Natural killer cell (primary cell): ENCODE measurements around the gene CEP83. TPM values are rescaled to one million over a fixed set of nuclear protein-coding genes. Genes with fewer than 3 reads are reported as not detected.
"Not testable (repeated sequence)": the region's sequence is repeated elsewhere in the genome, so short reads cannot be mapped to it uniquely, and the experiment has no call there.

Experiments
- ATAC-seq, 3 donors: fragments of 150-1000 bp in 2 of 3; fragments of 200-7000 bp in 1 of 3; cut with Tn5 transposase; 1 replicate in 1 of 3; 2 replicates in 2 of 3; pipeline ENCODE4 v1.10.0; 2021; ENCODE audit warnings: mild to moderate bottlenecking in 2 of 3, moderate library complexity in 2 of 3
- DNase-seq, 2 donors: peaks; one replicate each; pipeline versions ENCODE4 v3.0.0 to v3.0.0-alpha.2; 2013 to 2021; ENCODE audit warnings: mixed read lengths in 1 of 2
- H3K27ac ChIP-seq: one replicate; pipeline ENCODE4 v1.5.1; 2013; ENCODE audit warnings: mild to moderate bottlenecking, low read length
- H3K27me3 ChIP-seq: one replicate; pipeline ENCODE4 v1.6.1; 2013; ENCODE audit warnings: low read length; ENCODE audit not compliant: control insufficient read depth, insufficient read depth
- H3K36me3 ChIP-seq: one replicate; pipeline ENCODE4 v1.6.1; 2013; ENCODE audit warnings: low read length; ENCODE audit not compliant: control insufficient read depth, insufficient read depth
- H3K4me1 ChIP-seq: one replicate; pipeline ENCODE4 v1.6.1; 2013; ENCODE audit warnings: low read length; ENCODE audit not compliant: control insufficient read depth, insufficient read depth
- H3K4me3 ChIP-seq: one replicate; pipeline ENCODE4 v1.5.1; 2013; ENCODE audit warnings: low read length
- H3K9me3 ChIP-seq: one replicate; pipeline ENCODE4 v1.6.1; 2013; ENCODE audit warnings: low read length; ENCODE audit not compliant: control insufficient read depth, insufficient read depth
- H3K27ac Mint-ChIP-seq, 2 donors: one replicate each; pipeline ENCODE4 v1.8.0; 2022; ENCODE audit warnings: mild to moderate bottlenecking in 2 of 2, mixed read lengths in 2 of 2, moderate library complexity in 1 of 2
- H3K27me3 Mint-ChIP-seq, 2 donors: one replicate each; pipeline ENCODE4 v1.8.0; 2022; ENCODE audit warnings: low read depth in 2 of 2, mixed read lengths in 2 of 2
- H3K36me3 Mint-ChIP-seq: one replicate; pipeline ENCODE4 v1.8.0; 2022; ENCODE audit warnings: mixed read lengths
- H3K4me1 Mint-ChIP-seq, 2 donors: one replicate each; pipeline ENCODE4 v1.8.0; 2022; ENCODE audit warnings: mixed read lengths in 2 of 2
- H3K4me3 Mint-ChIP-seq: one replicate; pipeline ENCODE4 v1.8.0; 2022; ENCODE audit warnings: mild to moderate bottlenecking, moderate library complexity, mixed read lengths
- H3K9me3 Mint-ChIP-seq, 2 donors: one replicate each; pipeline ENCODE4 v1.8.0; 2022; ENCODE audit warnings: mixed read lengths in 2 of 2
- WGBS: methylation state at CpG from one replicate; pipeline ENCODE4 v1.1.7; 2013; ENCODE audit warnings: missing lambda C conversion rate; ENCODE audit not compliant: insufficient coverage; 5-methylcytosine and 5-hydroxymethylcytosine counted together
- intact Hi-C: fragments of 100-400 bp; cut with micrococcal nuclease; formaldehyde crosslinking; loops from one replicate; pipeline ENCODE4 v1.14.2; 2022
- total RNA-seq, 4 donors: library from RNA; stranded (reverse); fragments of 120-200 nt in 1 of 4; gene quantifications; one replicate each; pipeline versions ENCODE4 v1.2.3 to v1.2.4, GENCODE V29; 2013 to 2022
- TF ChIP-seq, protein P1 (sequence below): fragments of 200-600 bp; IDR thresholded peaks from one replicate; pipeline ENCODE4 v1.8.0; 2022; ENCODE audit warnings: antibody characterized with exemption

The CEP83 gene
- total RNA-seq, 3 donors from 2014 or later (not counting 1 experiment from before 2014, with no cell fraction given): 13.3 to 19.3 (median 15.2) TPM

DNA sequence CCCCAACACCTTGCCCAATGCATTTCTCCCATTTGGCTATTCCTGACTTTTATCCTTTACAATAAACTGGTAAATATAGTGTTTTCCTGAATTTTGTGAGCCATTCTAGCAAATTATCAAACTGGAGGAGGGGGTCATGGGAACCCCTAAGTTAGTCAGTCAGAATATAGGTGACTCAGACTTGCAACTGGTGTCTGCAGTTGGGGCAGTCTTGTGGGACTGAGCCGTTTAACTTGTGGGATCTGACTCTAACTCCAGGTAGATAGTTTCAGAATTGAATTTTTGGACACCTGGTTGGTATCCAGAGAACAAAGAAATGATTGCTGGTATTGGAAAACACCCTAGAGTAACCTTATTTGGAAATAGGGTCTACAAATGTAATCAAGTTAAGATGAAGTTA is 133.4 kb downstream of the CEP83 start:
- peaks cover 0 to 2% of the 10 kb centered on the region in 2 donors for H3K9me3 Mint-ChIP-seq
- H3K4me1 Mint-ChIP-seq: no peaks in the 10 kb centered on the region
- H3K4me3 Mint-ChIP-seq: no peak overlapping the region
- Histone ChIP-seq H3K9me3 (peaks cover 4% of the 10 kb centered on the region), H3K36me3 (peaks cover 13% of the 10 kb centered on the region), H3K4me1 (no peaks in the 10 kb centered on the region), H3K27ac (no peak overlapping the region), H3K4me3 (no peak overlapping the region), H3K27me3 (no peaks in the 10 kb centered on the region)
- H3K27ac Mint-ChIP-seq: no peak overlapping the region
- intact Hi-C loops: no loop called here
- H3K36me3 Mint-ChIP-seq: peaks cover 22% of the 10 kb centered on the region
- no peaks in the 10 kb centered on the region for H3K27me3 Mint-ChIP-seq
- no peak for DNase-seq
- TF ChIP-seq, protein P1, sequence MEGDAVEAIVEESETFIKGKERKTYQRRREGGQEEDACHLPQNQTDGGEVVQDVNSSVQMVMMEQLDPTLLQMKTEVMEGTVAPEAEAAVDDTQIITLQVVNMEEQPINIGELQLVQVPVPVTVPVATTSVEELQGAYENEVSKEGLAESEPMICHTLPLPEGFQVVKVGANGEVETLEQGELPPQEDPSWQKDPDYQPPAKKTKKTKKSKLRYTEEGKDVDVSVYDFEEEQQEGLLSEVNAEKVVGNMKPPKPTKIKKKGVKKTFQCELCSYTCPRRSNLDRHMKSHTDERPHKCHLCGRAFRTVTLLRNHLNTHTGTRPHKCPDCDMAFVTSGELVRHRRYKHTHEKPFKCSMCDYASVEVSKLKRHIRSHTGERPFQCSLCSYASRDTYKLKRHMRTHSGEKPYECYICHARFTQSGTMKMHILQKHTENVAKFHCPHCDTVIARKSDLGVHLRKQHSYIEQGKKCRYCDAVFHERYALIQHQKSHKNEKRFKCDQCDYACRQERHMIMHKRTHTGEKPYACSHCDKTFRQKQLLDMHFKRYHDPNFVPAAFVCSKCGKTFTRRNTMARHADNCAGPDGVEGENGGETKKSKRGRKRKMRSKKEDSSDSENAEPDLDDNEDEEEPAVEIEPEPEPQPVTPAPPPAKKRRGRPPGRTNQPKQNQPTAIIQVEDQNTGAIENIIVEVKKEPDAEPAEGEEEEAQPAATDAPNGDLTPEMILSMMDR: no peak
- 62% methylated on average over 1 of the region's 1 CpG for WGBS
- ATAC-seq: no peak

DNA sequence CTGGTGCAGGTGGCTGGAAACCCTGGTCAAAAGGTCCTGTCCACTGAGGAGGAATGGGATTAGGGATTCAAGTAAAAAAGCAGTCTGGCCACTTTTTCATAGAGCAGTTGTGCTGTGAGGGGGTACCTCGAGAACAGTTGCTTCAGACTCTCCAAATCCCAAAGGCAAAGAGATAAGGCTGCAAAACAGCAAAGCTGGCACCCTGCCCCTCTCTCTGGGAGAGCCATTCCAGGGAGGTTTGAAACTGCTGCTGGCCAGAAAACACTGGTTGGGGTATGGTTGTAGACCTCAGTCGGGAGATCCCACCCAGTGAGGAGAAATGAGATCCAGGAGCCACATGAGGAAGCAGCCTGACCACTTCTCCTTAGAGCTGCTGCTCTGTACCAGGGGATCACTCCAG is 137.3 kb downstream of the CEP83 start:
- H3K4me3 Mint-ChIP-seq: no peak overlapping the region
- H3K27ac ChIP-seq: no peak overlapping the region
- TF ChIP-seq, protein P1: no peak
- no peak overlapping the region for H3K27ac Mint-ChIP-seq
- H3K4me1 ChIP-seq: no peaks in the 10 kb centered on the region
- H3K9me3 ChIP-seq: peaks cover 11% of the 10 kb centered on the region
- H3K27me3 ChIP-seq: no peaks in the 10 kb centered on the region
- 94% methylated on average over 2 of the region's 2 CpGs for WGBS
- DNase-seq (no peak), ATAC-seq (no peak)
- peaks cover 10 to 16% of the 10 kb centered on the region in 2 donors for H3K9me3 Mint-ChIP-seq
- H3K36me3 Mint-ChIP-seq: peaks cover 46% of the 10 kb centered on the region
- H3K4me3 ChIP-seq: no peak overlapping the region
- no peaks in the 10 kb centered on the region for H3K27me3 Mint-ChIP-seq
- H3K36me3 ChIP-seq: peaks cover 7% of the 10 kb centered on the region
- no peaks in the 10 kb centered on the region for H3K4me1 Mint-ChIP-seq
- intact Hi-C loops: no loop called here

DNA sequence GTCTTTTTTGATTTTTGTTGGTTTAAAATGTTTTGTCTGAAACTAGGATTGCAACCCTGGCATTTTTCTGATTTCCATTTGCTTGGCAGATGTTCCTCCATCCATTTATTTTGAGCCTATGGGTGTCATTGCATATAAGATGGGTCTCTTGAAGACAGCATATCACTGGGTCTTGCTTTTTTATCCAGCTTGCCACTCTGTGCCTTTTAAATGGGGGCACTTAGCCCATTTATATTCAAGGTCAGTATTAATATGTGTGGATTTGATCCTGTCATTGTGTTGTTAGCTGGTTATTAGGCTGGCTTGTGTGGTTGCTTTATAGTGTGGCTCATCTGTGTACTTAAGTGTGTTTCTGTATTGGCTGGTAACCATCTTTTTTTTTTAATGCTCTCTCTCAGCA is 139.6 kb downstream of the CEP83 start:
- H3K4me3 Mint-ChIP-seq: no peak overlapping the region
- no peaks in the 10 kb centered on the region for H3K27me3 ChIP-seq
- no peak for ATAC-seq

DNA sequence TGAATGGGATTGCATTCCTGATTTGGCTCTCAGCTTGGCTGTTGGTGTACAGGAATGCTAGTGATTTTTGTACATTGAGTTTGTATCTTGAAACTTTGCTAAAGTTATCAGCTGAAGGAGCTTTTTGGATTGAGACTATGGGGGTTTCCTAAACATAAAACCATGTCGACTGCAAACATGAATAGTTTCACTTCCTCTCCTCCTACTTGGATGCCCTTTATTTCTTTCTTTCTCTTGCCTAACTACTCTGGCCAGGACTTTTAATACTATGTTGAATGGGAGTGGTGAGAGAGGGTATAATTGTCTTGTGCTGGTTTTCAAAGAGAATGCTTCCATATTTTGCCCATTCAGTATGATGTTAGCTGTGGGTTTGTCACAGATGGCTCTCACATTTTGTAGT is 141.5 kb downstream of the CEP83 start:
- H3K27ac ChIP-seq: no peak overlapping the region
- no peaks in the 10 kb centered on the region for H3K27me3 Mint-ChIP-seq
- no peaks in the 10 kb centered on the region for H3K4me1 ChIP-seq
- TF ChIP-seq, protein P1: no peak
- H3K4me3 Mint-ChIP-seq: no peak overlapping the region
- peaks cover 5% of the 10 kb centered on the region for H3K36me3 ChIP-seq
- H3K36me3 Mint-ChIP-seq: peaks cover 42% of the 10 kb centered on the region
- no peak overlapping the region for H3K27ac Mint-ChIP-seq
- ATAC-seq: no peak
- intact Hi-C loops: no loop called here
- H3K4me3 ChIP-seq: no peak overlapping the region
- H3K9me3 ChIP-seq: peaks cover 11% of the 10 kb centered on the region
- H3K9me3 Mint-ChIP-seq: peaks cover 12 to 16% of the 10 kb centered on the region in 2 donors
- H3K27me3 ChIP-seq: no peaks in the 10 kb centered on the region
- no peaks in the 10 kb centered on the region for H3K4me1 Mint-ChIP-seq
- DNase-seq: no peak
- 17% methylated on average over 1 of the region's 1 CpG for WGBS

More for the DNA sequence above, 139.6 kb downstream of the CEP83 start:
- H3K27ac Mint-ChIP-seq: no peak overlapping the region
- H3K4me1 ChIP-seq: no peaks in the 10 kb centered on the region
- no peaks in the 10 kb centered on the region for H3K4me1 Mint-ChIP-seq
- TF ChIP-seq, protein P1: no peak
- H3K27ac ChIP-seq: no peak overlapping the region
- H3K27me3 Mint-ChIP-seq: no peaks in the 10 kb centered on the region
- intact Hi-C loops: no loop called here
- DNase-seq: no peak
- H3K4me3 ChIP-seq: no peak overlapping the region
- peaks cover 11% of the 10 kb centered on the region for H3K9me3 ChIP-seq
- peaks cover 47% of the 10 kb centered on the region for H3K36me3 Mint-ChIP-seq
- H3K36me3 ChIP-seq: peaks cover 5% of the 10 kb centered on the region
- peaks cover 12 to 16% of the 10 kb centered on the region in 2 donors for H3K9me3 Mint-ChIP-seq

DNA sequence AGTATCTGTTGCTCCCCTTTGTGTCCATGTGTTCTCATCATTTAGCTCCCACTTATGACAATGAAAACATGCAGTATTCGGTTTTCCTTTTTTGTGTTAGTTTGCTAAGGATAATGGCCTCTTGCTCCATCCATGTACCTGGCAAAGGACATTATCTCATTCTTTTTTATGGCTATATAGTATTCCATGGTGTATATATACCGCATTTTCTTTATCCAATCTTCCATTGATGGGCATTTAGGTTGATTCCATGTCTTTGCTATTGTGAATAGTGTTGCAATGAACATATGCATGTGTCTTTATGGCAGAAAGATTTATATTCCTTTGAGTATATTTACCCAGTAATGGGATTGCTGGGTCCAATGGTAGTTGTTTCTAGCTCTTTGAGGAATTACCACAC is 143.1 kb downstream of the CEP83 start:
- H3K4me3 ChIP-seq, ATAC-seq, H3K4me3 Mint-ChIP-seq, intact Hi-C loops, H3K4me1 ChIP-seq, DNase-seq, H3K27ac ChIP-seq, H3K27ac Mint-ChIP-seq, H3K4me1 Mint-ChIP-seq, H3K36me3 ChIP-seq, H3K27me3 ChIP-seq, H3K27me3 Mint-ChIP-seq: not testable (repeated sequence)
- peaks cover 41% of the 10 kb centered on the region for H3K36me3 Mint-ChIP-seq
- no CpG with 5 or more reads among the region's 2 CpGs for WGBS
- H3K9me3 ChIP-seq: peaks cover 11% of the 10 kb centered on the region
- H3K9me3 Mint-ChIP-seq: peaks cover 12 to 16% of the 10 kb centered on the region in 2 donors
